GM12878 (cell line): ENCODE data around the gene C18orf63.

Experiments
- EGR1 ChIP-seq, 2 experiments: IDR thresholded peaks; 1 replicate in 1 of 2; 2 replicates in 1 of 2; pipeline ENCODE4 v1.6.1; 2011 to 2012; ENCODE audit warnings: low read depth in 2 of 2, low read length in 2 of 2, borderline replicate concordance in 1 of 2, mild to moderate bottlenecking in 1 of 2, moderate library complexity in 1 of 2
- JUND ChIP-seq: IDR thresholded peaks from 2 replicates; pipeline ENCODE4 v1.6.1; 2012; ENCODE audit warnings: low read depth, mild to moderate bottlenecking, low read length, improper control_type of control experiment, moderate library complexity
- MTA2 ChIP-seq: fragments of 450-650 bp; IDR thresholded peaks from 2 replicates; pipeline ENCODE4 v1.6.1; 2016; ENCODE audit warnings: low read depth, mild to moderate bottlenecking, moderate library complexity
- POLR2A ChIP-seq: IDR thresholded peaks from 2 replicates; pipeline ENCODE4 v1.6.1; 2011; ENCODE audit warnings: low read depth, mild to moderate bottlenecking, low read length
- POLR2AphosphoS5 ChIP-seq: IDR thresholded peaks from 2 replicates; pipeline ENCODE4 v1.6.1; 2011; ENCODE audit warnings: mild to moderate bottlenecking, low read length, inconsistent platforms
- RAD51 ChIP-seq: fragments of 450-650 bp; IDR thresholded peaks from 2 replicates; pipeline ENCODE4 v1.6.1; 2016; ENCODE audit warnings: moderate library complexity, mild to moderate bottlenecking, inconsistent platforms
- SMAD1 ChIP-seq: fragments of 450-650 bp; IDR thresholded peaks from 2 replicates; pipeline ENCODE4 v1.6.1; 2018; ENCODE audit warnings: mild to moderate bottlenecking, low read depth; ENCODE audit not compliant: partially characterized antibody
- SP1 ChIP-seq: IDR thresholded peaks from one replicate; pipeline ENCODE4 v1.6.1; 2011; ENCODE audit warnings: low read depth, low read length
- STAT1 ChIP-seq: fragments of 450-650 bp; conservative IDR thresholded peaks from 2 replicates; pipeline ENCODE4 v1.6.1; 2014; ENCODE audit warnings: antibody characterized with exemption, mild to moderate bottlenecking
- TF ChIP-seq, protein P1 (sequence below): IDR thresholded peaks from 2 replicates; pipeline ENCODE4 v1.6.1; 2012; ENCODE audit warnings: low read depth, low read length, improper control_type of control experiment
- TF ChIP-seq, protein P2 (sequence below), 3 experiments: IDR thresholded peaks in 2 of 3; conservative IDR thresholded peaks in 1 of 3; 2 replicates each; pipeline ENCODE4 v1.5.1; 2011; ENCODE audit warnings: low read depth in 3 of 3, low read length in 3 of 3, mild to moderate bottlenecking in 3 of 3, control low read depth in 2 of 3, moderate library complexity in 2 of 3, inconsistent platforms in 1 of 3, mixed read lengths in 1 of 3; ENCODE audit not compliant: control insufficient read depth in 2 of 3, insufficient read depth in 1 of 3; ENCODE audit errors: extremely low read depth in 1 of 3

DNA sequence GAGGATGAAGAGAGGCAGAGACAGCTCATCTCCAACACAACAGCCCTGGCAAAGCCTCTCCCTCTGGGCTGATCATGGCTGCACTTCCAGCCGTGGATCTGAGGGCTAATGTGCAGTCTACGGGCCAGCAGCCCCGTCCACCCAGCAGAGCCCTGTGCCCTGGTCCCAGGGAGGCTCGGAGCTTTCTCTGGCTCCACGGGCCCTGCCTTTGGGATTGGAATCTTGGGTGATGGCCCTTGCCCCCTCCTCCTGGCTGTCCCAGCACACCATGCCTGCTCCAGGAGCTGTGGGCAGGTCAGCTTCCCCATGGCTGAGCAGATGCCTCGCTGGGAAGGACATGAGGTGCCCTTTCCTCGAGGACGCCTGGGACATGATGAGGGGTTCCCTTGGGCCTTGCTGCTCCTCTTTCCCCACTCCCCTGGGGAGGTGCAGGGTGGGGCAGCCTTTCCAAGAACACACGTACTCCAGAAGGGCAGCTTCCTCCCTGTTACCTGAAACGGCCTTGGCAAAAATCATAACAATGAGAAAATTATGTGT, 66.9 kb downstream of the C18orf63 start:
- TF ChIP-seq SMAD1 (no peak), SP1 (no peak), MTA2 (no peak), EGR1 (IDR thresholded peaks at IDR 0.05; ENCODE audit: borderline replicate concordance in 1 of 2, low read depth in 2 of 2, low read length in 2 of 2) (no peak), STAT1 (no peak), JUND (no peak), POLR2AphosphoS5 (no peak), POLR2A (no peak), RAD51 (no peak)
- TF ChIP-seq, protein P1, sequence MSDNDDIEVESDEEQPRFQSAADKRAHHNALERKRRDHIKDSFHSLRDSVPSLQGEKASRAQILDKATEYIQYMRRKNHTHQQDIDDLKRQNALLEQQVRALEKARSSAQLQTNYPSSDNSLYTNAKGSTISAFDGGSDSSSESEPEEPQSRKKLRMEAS: no peak
- TF ChIP-seq, protein P2, sequence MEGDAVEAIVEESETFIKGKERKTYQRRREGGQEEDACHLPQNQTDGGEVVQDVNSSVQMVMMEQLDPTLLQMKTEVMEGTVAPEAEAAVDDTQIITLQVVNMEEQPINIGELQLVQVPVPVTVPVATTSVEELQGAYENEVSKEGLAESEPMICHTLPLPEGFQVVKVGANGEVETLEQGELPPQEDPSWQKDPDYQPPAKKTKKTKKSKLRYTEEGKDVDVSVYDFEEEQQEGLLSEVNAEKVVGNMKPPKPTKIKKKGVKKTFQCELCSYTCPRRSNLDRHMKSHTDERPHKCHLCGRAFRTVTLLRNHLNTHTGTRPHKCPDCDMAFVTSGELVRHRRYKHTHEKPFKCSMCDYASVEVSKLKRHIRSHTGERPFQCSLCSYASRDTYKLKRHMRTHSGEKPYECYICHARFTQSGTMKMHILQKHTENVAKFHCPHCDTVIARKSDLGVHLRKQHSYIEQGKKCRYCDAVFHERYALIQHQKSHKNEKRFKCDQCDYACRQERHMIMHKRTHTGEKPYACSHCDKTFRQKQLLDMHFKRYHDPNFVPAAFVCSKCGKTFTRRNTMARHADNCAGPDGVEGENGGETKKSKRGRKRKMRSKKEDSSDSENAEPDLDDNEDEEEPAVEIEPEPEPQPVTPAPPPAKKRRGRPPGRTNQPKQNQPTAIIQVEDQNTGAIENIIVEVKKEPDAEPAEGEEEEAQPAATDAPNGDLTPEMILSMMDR (IDR thresholded peaks at IDR 0.05 in 2 of 3, conservative IDR thresholded peaks at IDR 0.05 in 1 of 3; ENCODE audit: control insufficient read depth in 2 of 3, extremely low read depth in 1 of 3, insufficient read depth in 1 of 3, low read depth in 3 of 3, low read length in 3 of 3): no peak
